Measurements from ENCODE around the gene CGB5.
"Not testable (repeated sequence)": the region's sequence is repeated elsewhere in the genome, so short reads cannot be mapped to it uniquely, and the experiment has no call there.

Gene CGB5

GRCh38 chr19:49022116-49022515, 21.5 kb upstream of the CGB5 start:
- DNase-seq: no peak

GRCh38 chr19:49024233-49024632, 19.4 kb upstream of the CGB5 start, which contains the start of gene CGB3:
Gene CGB3 (minus strand): TSS chr19:49024333. CDS start chr19:49023971, 362 bp downstream.
- not testable (repeated sequence) for DNase-seq

- DNase-seq: not testable (repeated sequence)
Observed at GRCh38 chr19:49025088-49025487, 18.6 kb upstream of the CGB5 start.

DNA sequence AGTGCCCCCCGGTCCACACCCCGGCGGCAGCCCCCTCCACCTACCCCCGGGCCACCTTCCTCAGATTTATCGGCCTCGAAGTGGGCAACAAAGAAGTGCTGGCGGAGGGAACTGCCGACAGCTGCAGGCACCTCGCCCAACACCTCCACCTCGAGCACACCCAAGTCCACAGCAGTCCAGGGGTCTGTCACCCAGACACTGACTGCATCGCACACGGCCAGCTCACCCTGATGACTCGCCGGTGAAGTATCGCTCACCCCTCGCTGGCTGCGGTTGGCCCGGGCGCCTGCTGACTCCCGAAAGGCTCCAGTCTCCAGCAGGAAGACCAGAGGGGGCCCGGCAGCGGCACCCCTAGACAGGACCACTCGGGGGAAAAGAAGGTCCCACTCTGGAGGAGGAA, 18.0 kb upstream of the CGB5 start:
- DNase-seq: not testable (repeated sequence)

- not testable (repeated sequence) for DNase-seq
Observed at GRCh38 chr19:49028686-49029085, 15.0 kb upstream of the CGB5 start.

DNA sequence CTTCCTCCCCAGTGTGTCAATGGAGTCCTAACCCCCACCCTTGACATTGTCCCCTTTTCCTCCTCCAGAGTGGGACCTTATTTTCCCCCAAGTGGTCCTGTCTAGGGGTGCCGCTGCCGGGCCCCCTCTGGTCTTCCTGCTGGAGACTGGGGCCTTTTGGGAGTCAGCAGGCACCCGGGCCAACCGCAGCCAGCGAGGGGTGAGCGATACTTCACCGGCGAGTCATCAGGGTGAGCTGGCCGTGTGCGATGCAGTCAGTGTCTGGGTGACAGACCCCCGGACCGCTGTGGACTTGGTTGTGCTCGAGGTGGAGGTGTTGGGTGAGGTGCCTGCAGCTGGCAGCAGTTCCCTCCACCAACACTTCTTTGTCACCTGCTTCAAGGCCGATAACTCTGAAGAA, 13.9 kb upstream of the CGB5 start:
- DNase-seq: not testable (repeated sequence)

- not testable (repeated sequence) for DNase-seq
Observed at GRCh38 chr19:49030323-49030722, 13.3 kb upstream of the CGB5 start.

DNA sequence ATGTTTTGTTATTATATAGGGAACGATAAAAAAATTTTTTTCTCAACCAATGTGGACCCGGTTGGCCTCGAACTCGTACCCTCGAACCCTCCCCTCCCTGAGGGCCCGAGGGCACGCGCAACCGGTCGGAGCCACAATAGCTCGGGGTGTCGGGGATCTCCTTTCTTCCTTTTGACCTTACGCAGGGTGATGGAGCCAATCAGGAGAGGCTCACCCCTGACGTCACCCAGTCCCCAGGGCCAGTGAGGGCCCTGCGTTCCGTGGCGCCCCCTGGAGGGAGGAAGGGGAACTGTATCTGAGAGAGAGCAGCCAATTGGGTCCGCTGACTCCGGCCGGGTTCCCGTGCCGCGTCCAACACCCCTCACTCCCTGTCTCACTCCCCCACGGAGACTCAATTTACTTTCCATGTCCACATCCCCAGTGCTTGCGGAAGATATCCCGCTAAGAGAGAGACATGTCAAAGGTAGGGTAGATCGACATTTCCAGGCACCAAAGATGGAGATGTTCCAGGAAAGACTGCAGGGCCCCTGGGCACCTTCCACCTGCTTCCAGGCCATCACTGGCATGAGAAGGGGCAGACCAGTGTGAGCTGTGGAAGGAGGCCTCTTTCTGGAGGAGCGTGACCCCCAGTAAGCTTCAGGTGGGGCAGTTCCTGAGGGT, 11.9 kb upstream of the CGB5 start, which contains the start of gene CGB2:
Gene CGB2 (plus strand): TSS at position 249 of the 660 bp plus-strand sequence. CDS start 206 bp downstream, at position 455.
- peak; percentile 18 for DNase-seq

DNA sequence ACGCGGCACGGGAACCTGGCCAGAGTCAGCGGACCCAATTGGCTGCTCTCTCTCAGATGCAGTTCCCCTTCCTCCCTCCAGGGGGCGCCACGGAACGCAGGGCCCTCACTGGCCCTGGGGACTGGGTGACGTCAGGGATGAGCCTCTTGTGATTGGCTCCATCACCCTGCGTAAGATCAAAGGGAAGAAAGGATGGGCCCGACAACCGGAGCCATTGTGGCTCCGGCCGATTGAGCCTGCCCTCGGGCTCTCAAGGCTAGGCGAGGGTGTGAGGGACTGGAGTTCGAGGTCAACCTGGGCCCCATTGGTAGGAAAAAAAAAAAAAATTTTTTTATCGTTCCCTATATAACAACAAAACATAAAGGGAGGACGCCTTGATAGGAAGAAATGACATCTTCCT, 6.8 kb upstream of the CGB5 start, which contains the start of gene CGB1:
Gene CGB1 (minus strand): TSS at position 81 of the 400 bp plus-strand sequence. CDS start 184 bp downstream, outside the sequence.
- not testable (repeated sequence) for DNase-seq

DNA sequence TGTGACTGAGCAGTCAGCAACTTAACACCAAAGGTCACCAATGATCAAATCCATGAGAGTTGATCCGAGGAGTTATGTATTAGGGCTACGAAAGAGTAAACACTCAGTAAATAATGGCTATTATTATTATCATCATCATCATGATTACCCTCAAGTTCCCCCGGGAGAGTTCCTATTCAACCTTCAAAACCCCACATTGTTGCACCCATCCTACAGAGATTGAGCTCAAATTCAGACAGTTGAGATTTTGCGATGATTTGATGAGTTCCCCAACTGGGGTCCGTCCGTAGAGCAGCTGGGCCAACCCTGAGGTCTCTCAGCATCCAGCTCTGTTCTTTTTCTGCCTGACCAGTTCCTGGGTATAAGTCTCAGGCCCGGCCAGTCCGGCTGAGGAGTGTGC, 5.5 kb upstream of the CGB5 start:
- not testable (repeated sequence) for DNase-seq

DNA sequence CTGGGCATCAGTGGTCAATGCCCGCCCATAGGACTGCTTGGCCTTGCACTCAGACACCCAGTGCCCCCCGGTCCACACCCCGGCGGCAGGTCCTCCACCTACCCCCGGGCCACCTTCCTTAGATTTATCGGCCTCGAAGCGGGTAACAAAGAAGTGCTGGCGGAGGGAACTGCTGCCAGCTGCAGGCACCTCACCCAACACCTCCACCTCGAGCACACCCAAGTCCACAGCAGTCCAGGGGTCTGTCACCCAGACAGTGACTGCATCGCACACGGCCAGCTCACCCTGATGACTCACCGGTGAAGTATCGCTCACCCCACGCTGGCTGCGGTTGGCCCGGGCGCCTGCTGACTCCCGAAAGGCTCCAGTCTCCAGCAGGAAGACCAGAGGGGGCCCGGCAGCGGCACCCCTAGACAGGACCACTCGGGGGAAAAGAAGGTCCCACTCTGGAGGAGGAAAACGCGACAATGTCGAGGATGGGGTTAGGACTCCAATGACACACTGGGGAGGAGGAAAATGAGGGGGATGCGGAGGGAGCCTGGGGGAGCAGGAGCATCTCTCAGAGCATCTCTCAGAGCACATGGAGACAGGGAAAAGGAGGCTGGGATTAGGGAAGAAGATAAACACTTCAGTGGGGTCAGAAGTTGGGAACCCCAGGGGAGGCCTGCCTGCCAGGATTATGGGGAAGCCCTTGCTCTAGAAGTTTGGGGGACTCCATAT, 4.9 kb upstream of the CGB5 start:
- DNase-seq: not testable (repeated sequence)

DNA sequence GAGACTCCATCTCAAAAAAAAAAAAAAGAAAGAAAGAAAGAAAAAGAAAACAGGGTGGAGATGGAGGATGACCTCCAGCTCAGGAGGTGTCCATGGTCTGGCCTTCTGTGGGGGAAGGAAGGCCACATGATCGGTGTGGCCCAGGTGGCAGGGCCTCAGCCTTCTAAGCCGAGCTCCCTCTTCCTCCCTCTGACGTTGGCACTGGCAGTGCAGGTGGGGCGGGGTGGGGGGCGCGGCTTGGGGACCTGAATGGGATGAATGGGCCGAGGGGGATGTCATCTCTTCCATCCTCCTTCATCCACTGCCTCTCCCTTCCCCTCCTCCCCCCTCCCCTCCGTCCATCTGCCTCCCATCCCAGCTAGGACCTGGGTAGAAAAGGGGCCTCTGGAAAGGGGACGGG, 3.9 kb upstream of the CGB5 start:
- DNase-seq: not testable (repeated sequence)

- no peak for DNase-seq
Observed at GRCh38 chr19:49042177-49042576, 1.5 kb upstream of the CGB5 start.

DNA sequence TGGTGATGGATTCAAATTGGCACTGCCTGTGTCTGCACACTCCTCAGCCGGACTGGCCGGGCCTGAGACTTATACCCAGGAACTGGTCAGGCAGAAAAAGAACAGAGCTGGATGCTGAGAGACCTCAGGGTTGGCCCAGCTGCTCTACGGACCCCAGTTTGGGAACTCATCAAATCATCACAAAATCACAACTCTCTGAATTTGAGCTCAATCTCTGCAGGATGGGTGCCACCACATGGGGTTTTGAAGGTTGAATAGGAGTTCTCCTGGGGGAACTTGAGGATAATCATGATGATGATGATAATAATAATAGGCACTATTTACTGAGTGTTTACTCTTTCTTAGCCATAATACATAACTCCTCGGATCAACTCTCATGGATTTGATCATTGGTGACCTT, 982 bp upstream of the CGB5 start:
- DNase-seq: not testable (repeated sequence)

DNA sequence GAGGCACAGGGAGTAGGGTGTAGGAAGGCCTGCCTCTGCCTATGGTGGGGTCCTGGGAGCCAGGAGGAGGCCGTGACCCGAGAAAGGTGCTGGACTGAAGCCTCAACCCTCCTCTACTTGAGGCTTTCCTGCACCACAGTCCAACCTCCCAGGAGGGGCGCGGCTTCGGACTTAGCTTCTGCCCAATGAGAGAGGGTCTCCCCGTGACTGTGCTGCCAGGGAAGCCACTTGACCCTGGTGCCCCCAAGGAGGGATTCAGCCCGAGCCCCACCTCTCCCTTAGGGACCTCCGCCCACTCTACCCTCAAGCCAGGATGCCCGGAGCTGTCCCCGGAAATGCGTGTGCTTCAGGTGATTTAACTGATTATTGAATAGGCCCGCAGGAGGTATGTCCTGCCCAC, 5.4 kb downstream of the CGB5 start, which contains the start of gene CGB8:
Gene CGB8 (minus strand): TSS at position 101 of the 400 bp plus-strand sequence. CDS start 372 bp downstream, outside the sequence.
- DNase-seq: not testable (repeated sequence)

DNA sequence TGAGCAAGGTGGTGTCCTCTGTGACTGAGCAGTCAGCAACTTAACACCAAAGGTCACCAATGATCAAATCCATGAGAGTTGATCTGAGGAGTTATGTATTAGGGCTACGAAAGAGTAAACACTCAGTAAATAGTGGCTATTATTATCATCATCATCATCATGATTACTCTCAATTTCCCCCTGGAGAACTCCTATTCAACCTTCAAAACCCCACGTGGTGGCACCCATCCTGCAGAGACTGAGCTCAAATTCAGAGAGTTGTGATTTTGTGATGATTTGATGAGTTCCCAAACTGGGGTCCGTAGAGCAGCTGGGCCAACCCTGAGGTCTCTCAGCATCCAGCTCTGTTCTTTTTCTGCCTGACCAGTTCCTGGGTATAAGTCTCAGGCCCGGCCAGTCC, 6.2 kb downstream of the CGB5 start:
- DNase-seq: not testable (repeated sequence)

GRCh38 chr19:49050376-49051033, 6.9 kb downstream of the CGB5 start:
- not testable (repeated sequence) for DNase-seq

GRCh38 chr19:49056101-49056901, 12.7 kb downstream of the CGB5 start:
- DNase-seq: peak; percentile 49

DNA sequence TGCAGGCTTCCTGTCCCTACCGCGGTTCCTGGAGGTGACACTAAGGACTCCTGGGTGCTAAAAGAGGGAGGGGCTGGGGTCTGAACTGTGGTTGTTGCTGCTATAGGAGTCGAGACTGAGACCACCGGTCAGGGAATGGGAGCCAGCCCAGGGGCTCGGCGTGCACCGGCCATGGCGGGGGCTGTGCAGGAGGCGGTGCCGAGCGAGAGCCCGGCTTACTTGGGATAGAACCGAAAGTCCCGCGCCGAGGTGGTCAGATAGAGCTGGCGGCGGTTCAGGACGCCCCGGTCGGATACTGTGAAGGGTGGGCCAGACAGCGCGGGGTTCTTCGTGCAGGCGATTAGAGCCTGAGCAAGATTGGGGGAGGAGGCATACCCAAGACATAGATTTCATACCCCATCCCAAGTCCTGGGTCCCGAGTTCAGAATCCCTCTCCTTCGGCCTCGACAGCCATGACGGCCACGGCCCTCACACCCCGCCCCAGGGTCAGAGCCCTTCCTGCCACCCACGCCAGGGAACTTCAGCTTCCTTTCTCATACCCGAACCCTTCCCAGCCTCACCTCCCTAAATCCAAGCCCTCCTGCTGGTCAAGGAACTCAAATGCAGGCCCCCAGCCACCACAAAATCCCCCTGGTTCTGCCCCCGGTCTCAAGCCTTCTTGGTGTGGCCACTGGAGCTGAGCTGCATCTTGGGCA, 13.4 kb downstream of the CGB5 start:
- DNase-seq: not testable (repeated sequence)

DNA sequence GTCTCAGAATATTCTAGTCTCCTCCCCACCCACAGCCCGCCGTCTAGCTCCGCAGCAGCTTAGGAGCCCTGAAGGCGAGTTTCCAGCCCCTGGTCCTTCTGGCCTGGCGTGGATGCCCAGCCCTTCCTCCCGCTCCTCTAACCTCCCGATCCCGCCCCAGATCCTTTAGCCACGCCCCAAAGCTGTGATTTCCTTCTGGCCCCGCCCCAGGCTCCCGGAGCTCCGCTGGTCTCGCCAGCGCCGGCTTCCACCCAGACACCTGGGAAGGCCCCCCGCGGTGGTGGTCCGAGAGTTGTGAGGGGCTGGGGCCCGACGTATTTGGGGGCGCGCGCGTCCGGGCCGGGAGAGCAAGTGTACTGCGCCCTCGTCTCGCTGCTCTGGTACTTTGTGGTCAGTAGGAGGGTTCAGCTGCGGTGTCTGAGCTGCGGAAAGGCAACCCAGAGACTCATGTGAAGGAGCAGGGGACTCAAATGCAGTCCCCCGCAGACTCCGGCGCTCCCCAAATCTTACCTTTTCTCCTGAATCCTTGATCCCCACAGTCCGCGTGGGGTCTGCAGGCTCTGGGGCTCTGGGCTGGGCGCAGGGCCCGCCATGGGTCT, 14.1 kb downstream of the CGB5 start, which contains the start of gene CGB7:
Gene CGB7 (minus strand): TSS at position 114 of the 599 bp plus-strand sequence. CDS start 2,374 bp downstream, outside the sequence.
- peak; percentile 4 for DNase-seq

DNA sequence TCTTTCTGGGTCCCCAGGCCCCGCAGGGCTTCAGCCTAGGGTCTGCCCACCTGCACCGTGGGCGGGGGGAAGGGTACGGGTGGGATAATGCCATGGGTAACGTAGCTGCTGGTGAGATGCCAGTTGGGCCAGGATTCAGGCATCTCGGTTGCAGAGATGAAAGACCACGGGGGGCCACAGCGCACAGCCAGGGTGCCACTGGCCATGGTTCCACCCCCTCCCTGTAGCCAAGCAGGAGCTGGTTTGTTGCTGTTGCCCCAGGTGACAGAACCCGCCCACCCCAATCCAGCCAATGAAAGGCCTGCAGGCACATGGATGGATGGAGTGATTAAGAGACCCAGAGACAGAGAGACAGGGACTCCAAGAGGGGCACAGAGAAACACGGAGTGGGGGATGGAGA, 14.9 kb downstream of the CGB5 start:
- DNase-seq: no peak
